Erythroblast (primary cell): ENCODE measurements around the gene GAS2L1.

Source experiments
- GATA1 ChIP-seq: IDR thresholded peaks from 2 replicates; pipeline ENCODE4 v1.6.1; 2011; ENCODE audit warnings: low read depth, mild to moderate bottlenecking, control low read depth, low read length, moderate library complexity
- POLR2A ChIP-seq: IDR thresholded peaks from 2 replicates; pipeline ENCODE4 v1.6.1; 2011; ENCODE audit warnings: mild to moderate bottlenecking, low read length

DNA sequence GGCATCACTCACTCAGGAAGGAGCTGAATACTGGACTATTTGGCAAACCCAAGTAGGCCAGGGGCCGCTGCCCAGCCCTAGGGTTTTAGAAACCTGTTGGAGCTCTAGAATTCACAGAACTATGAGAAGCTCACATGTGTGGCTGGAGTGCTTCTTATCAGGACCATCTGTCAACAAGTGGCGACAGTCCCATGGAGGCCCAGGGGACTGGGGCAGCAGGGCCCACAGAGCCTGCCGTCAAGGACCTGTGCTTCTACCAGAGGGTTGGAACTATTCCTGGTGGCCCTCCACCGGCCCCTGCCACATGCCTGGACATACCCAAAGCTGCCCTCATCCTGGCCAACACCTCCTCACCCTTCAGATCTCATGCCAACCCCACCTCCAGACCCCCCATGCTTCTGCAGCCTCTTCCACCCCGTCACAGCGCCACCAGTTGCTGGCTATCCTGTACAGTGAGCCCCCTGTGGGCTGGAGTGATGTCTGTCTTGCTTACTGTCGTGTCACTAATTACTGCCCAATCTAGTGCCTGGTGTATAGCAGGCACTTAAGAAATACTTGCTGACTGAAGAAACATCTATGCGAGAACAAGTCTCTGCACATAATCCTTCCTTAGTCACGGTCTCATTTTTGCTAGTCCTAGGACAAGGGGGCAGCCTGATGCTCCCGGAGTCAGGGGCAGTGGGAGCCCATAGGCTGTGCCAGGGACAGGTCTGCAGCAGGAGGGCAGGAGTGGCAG lies 36.3 kb downstream of the GAS2L1 start:
- TF ChIP-seq POLR2A (no peak), GATA1 (no peak)
